ENCODE data around the gene BCDIN3D. TPM values are rescaled to one million over a fixed set of nuclear protein-coding genes. Genes with fewer than 3 reads are reported as not detected.

Gene BCDIN3D
- total and polyA plus RNA-seq, 4 donors = 1.7 to 4.4 (median 2.1) TPM

GRCh38 chr12:49801141-49802063, 41.5 kb downstream of the BCDIN3D start:
- Histone ChIP-seq H3K9ac (ENCODE audit: low read depth in 1 of 2, low read length in 2 of 2) (no peak overlapping the region), H3K27ac (ENCODE audit: low read depth in 1 of 2, low read length in 2 of 2) (no peak overlapping the region), H3K9me3 (ENCODE audit: control insufficient read depth in 4 of 4, low read length in 3 of 4) (no peaks in the 10 kb centered on the region), H3K4me1 (ENCODE audit: control insufficient read depth in 4 of 4, insufficient read depth in 4 of 4, low read length in 3 of 4) (peaks cover 0 to 2% (median under 1%) of the 10 kb centered on the region in 4 donors), H3K4me3 (ENCODE audit: low read depth in 1 of 3, low read length in 3 of 3) (no peak overlapping the region), H3K36me3 (ENCODE audit: control insufficient read depth in 4 of 4, insufficient read depth in 3 of 4, low read depth in 1 of 4, low read length in 3 of 4) (peaks cover 8 to 40% (median 12%) of the 10 kb centered on the region in 4 donors), H3K27me3 (ENCODE audit: control insufficient read depth in 4 of 4, insufficient read depth in 4 of 4, low read length in 3 of 4) (no peaks in the 10 kb centered on the region)
- WGBS = 92% methylated on average over 17 of the region's 17 CpGs
- DNase-seq (ENCODE audit: low spot score) = no peak
- TF ChIP-seq EGR1 (IDR thresholded peaks at IDR 0.05; ENCODE audit: low read depth in 2 of 2) (no peak), RXRA (IDR thresholded peaks at IDR 0.05) (no peak), ATF3 (IDR thresholded peaks at IDR 0.05) (no peak), YY1 (IDR thresholded peaks at IDR 0.05) (no peak), NR2F2 (IDR thresholded peaks at IDR 0.05) (no peak), FOXA2 (IDR thresholded peaks at IDR 0.05) (no peak), HNF4A (conservative IDR thresholded peaks at IDR 0.05) (no peak), MAX (IDR thresholded peaks at IDR 0.05) (no peak)

- no peak for TF ChIP-seq CTCF (IDR thresholded peaks at IDR 0.05; ENCODE audit: low read depth, low read length, missing input control)
- no peak for TF ChIP-seq ZBTB33 (IDR thresholded peaks at IDR 0.05)
- peak; percentile 22 for TF ChIP-seq HNF4G (IDR thresholded peaks at IDR 0.05)
- TF ChIP-seq HNF4A (conservative IDR thresholded peaks at IDR 0.05) = peak; percentile 73 to 89
- no peak for TF ChIP-seq RAD21 (IDR thresholded peaks at IDR 0.05)
- peak in 1 of 2 donors; percentile 21 for TF ChIP-seq JUND (IDR thresholded peaks at IDR 0.05)
- TF ChIP-seq YY1 (IDR thresholded peaks at IDR 0.05) = no peak
- TF ChIP-seq RXRA (IDR thresholded peaks at IDR 0.05) = peak; percentile 50 to 66
- TF ChIP-seq TAF1 (conservative IDR thresholded peaks at IDR 0.05) = no peak
- TF ChIP-seq SP1 (IDR thresholded peaks at IDR 0.05) = peak; percentile 51
- no peak overlapping the region for H3K4me3 ChIP-seq (ENCODE audit: low read depth in 1 of 3, low read length in 3 of 3)
- no peak overlapping the region for H3K9ac ChIP-seq (ENCODE audit: low read depth in 1 of 2, low read length in 2 of 2)
- H3K27me3 ChIP-seq (ENCODE audit: control insufficient read depth in 4 of 4, insufficient read depth in 4 of 4, low read length in 3 of 4) = no peaks in the 10 kb centered on the region
- DNase-seq (ENCODE audit: low spot score) = no peak
- 75% methylated on average over 11 of the region's 11 CpGs for WGBS
- H3K9me3 ChIP-seq (ENCODE audit: control insufficient read depth in 4 of 4, low read length in 3 of 4) = no peaks in the 10 kb centered on the region
- no peak overlapping the region for H3K27ac ChIP-seq (ENCODE audit: low read depth in 1 of 2, low read length in 2 of 2)
- peaks cover 0 to 2% (median under 1%) of the 10 kb centered on the region in 4 donors for H3K4me1 ChIP-seq (ENCODE audit: control insufficient read depth in 4 of 4, insufficient read depth in 4 of 4, low read length in 3 of 4)
- H3K36me3 ChIP-seq (ENCODE audit: control insufficient read depth in 4 of 4, insufficient read depth in 3 of 4, low read depth in 1 of 4, low read length in 3 of 4) = peaks cover 5 to 45% (median 12%) of the 10 kb centered on the region in 4 donors
These were observed 42.3 kb downstream of the BCDIN3D start for GRCh38 chr12:49800421-49801140.
